GM19438 (cell line): Measurements from ENCODE around the gene HOXD12.
A peak's percentile ranks its signal among the peaks of the same experiment; 100 is the strongest.

Experiments used
- ATAC-seq: cut with Tn5 transposase; IDR thresholded peaks from one replicate; pipeline ENCODE4 v1.9.1; 2021; ENCODE audit warnings: low read depth; ENCODE audit not compliant: unreplicated experiment

Gene HOXD12

GRCh38 chr2:176128982-176129796 lies 29.6 kb downstream of the HOXD12 start, which contains the start of gene HOXD8:
HOXD8 (plus strand) TSS chr2:176129705; CDS start chr2:176130367, 662 bp downstream.
- ATAC-seq, result no peak

- no peak for ATAC-seq
Measured at GRCh38 chr2:176129813-176130146, 30.2 kb downstream of the HOXD12 start.

- no peak for ATAC-seq
Measured at GRCh38 chr2:176130147-176130956, 30.8 kb downstream of the HOXD12 start.

GRCh38 chr2:176130957-176131847 lies 31.6 kb downstream of the HOXD12 start:
- no peak for ATAC-seq

- no peak for ATAC-seq
Measured at GRCh38 chr2:176131848-176132158, 32.2 kb downstream of the HOXD12 start.

- ATAC-seq, result no peak
Measured at GRCh38 chr2:176132205-176133171, 32.9 kb downstream of the HOXD12 start.

GRCh38 chr2:176133389-176133788 lies 33.8 kb downstream of the HOXD12 start:
- no peak for ATAC-seq

- ATAC-seq, result no peak
Measured at GRCh38 chr2:176134035-176134434, 34.4 kb downstream of the HOXD12 start.

- ATAC-seq, result no peak
Measured at GRCh38 chr2:176135035-176135440, 35.4 kb downstream of the HOXD12 start.

- ATAC-seq, result no peak
Measured at GRCh38 chr2:176136374-176137251, 37.0 kb downstream of the HOXD12 start.

- no peak for ATAC-seq
Measured at GRCh38 chr2:176137252-176137580, 37.6 kb downstream of the HOXD12 start.

GRCh38 chr2:176137906-176138305 lies 38.3 kb downstream of the HOXD12 start:
- ATAC-seq, result no peak

- no peak for ATAC-seq
Measured at GRCh38 chr2:176138526-176138922, 38.9 kb downstream of the HOXD12 start.

GRCh38 chr2:176138923-176139660 lies 39.5 kb downstream of the HOXD12 start:
- ATAC-seq, result no peak

GRCh38 chr2:176139661-176140512 lies 40.3 kb downstream of the HOXD12 start:
- ATAC-seq, result no peak

GRCh38 chr2:176140513-176141317 lies 41.1 kb downstream of the HOXD12 start:
- peak; percentile 85 for ATAC-seq

GRCh38 chr2:176142281-176142680 lies 42.7 kb downstream of the HOXD12 start:
- ATAC-seq, result no peak
